Tibial nerve (tissue), 4 donors: Measurements from ENCODE around the gene GPR132.

ENCODE experiments used
- CTCF ChIP-seq, 5 experiments: fragments of 200-600 bp in 3 of 5; fragments of 450-650 bp in 2 of 5; sonication (generic) in 3 of 5; IDR thresholded peaks; one replicate each; pipeline ENCODE4 v1.5.1; 2016 to 2019; ENCODE audit warnings: antibody characterized with exemption in 5 of 5, mild to moderate bottlenecking in 3 of 5, moderate library complexity in 2 of 5
- EP300 ChIP-seq, 2 donors: sonication (generic); formaldehyde crosslinking; IDR thresholded peaks; one replicate each; pipeline ENCODE4 v1.6.1; 2017; ENCODE audit warnings: antibody characterized with exemption in 2 of 2, mild to moderate bottlenecking in 1 of 2
- POLR2A ChIP-seq, 2 donors: fragments of 450-650 bp; IDR thresholded peaks; one replicate each; pipeline ENCODE4 v1.6.1; 2017; ENCODE audit warnings: antibody characterized with exemption in 2 of 2, mild to moderate bottlenecking in 2 of 2, moderate library complexity in 2 of 2

DNA sequence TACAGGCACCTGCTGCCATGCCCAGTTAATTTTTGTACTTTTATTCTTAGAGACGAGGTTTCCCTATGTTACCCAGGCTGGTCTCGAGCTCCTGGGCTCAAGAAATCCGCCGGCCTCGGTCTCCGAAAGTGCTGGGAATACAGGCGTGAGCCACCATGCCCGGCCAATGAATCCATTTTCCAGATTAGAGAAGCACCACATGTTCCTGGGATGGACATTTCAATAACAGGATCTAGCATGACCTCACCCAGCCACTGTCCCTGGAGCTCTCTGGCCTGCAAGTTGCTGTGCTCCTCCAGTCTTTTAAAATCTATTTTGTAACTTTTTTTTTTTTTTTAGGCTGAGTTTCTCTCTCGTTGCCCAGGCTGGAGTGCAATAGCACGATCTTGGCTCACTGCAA lies 2.2 kb downstream of the GPR132 start:
- TF ChIP-seq CTCF (IDR thresholded peaks at IDR 0.05) = no peak
- peak in 1 of 2 donors; percentile 22 for TF ChIP-seq POLR2A (IDR thresholded peaks at IDR 0.05)
- no peak for TF ChIP-seq EP300 (IDR thresholded peaks at IDR 0.05)
